ENCODE data around the gene WDR43. TPM values are rescaled to one million over a fixed set of nuclear protein-coding genes. Genes with fewer than 3 reads are reported as not detected.

WDR43 gene
- 51.9 and 82.5 TPM in 2 replicates for total RNA-seq

DNA sequence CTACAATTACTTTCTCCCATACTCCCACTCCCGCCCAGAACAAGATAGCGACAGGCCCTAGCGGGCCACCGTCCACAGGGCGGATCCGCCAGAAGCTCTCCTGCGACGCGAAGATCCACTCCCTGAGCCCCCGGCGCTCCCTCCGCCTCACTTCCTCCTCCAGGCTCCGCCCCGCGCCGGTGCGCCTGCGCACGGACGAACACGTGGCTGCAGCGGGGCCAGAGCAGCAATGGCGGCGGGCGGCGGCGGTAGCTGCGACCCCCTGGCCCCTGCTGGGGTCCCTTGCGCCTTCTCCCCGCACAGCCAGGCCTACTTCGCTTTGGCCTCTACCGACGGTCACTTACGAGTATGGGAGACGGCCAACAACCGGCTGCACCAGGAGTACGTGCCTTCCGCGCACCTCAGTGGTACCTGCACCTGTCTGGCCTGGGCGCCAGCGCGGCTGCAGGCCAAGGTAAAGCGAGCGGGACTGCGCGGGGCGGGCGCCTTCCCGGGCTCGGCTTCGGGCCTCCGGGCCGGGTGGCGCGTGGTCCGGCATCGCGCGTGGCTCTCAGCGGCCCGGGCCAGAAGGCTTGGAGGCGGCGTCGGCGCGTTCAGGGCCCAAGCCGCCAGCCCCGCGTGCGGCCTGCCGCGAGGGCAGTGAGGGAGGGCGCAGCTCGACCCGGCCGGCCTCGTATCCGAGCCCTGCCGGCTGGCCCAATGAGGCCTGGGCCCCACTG is at the start of gene WDR43:
WDR43 (plus strand) TSS at position 198 of the 719 bp plus-strand sequence; CDS start at position 230, 32 bp downstream.

DNA sequence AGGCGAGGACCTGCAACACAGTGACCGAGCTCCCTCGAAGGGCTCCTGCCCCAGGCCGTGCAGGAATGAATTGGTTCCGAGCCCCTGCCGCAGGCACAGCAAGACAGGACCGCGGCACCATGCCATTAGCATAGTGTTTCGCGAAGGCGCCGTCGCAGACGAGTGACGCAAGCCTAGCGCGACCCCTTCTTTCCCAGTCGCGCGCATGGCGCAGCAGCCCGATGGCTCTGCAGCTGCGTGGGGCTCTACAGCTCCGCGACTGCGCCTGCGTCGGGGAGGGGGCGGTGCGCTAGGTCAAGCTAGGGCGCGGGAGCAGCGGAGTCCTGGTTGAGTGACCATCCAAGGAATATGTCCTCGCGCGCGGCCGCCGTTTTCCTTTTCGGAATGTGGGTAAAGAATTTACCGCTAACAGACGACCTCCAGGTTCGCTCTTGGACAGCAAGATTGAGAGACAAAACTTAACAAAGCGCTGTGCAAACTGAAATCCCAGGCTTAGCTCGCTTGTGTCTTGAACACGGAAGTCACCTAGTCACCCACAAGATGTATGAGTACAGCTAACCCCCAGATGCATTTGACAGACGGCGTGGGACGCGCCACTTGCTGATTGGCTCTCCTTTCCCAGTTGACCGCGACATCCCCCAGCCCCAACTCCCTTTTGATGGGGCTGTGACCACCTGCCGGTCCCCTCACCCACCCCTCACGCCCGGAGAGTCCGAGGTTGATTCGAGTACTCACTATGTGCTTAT is 24.1 kb upstream of the WDR43 start, which contains the start of gene TRMT61B:
TRMT61B (minus strand) TSS at position 164 of the 746 bp plus-strand sequence; CDS start at position 132, 32 bp downstream.

DNA sequence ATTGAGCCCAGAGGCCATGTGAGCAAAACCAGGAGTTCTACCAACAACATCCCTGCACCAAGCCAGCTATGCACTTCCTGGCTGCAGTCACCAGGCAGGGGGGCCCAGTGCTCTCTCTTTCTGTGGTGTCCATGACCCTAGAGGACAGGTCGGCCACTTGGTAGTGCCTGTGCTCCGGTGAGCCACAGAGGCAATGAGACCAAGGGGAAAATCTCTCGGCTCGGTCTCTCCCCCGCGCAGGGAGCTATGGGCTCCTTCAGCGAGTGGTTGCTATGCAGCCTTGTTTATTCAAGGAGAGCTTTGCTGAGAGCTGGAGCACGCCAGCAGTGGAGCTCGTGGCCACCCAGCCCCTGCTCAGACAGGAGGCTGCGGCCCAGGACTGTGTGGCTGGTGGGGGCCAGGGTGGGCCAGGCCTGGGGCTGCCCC is 86.6 kb downstream of the WDR43 start, which contains the start of gene TOGARAM2:
TOGARAM2 (plus strand) TSS at position 283 of the 426 bp plus-strand sequence. CDS start 13,537 bp downstream, outside the sequence.

Other genes starting within 250 kb of the WDR43 start
- gene PPP1CB, start 142.8 kb upstream of the WDR43 start, total RNA-seq: 142 and 165 TPM in 2 replicates
- gene SPDYA, start 83.8 kb upstream of the WDR43 start, total RNA-seq: 0.83 and 0.91 TPM in 2 replicates
- gene TRMT61B, start 24.4 kb upstream of the WDR43 start, total RNA-seq: 11.4 and 16.0 TPM in 2 replicates
- gene TOGARAM2, start 86.6 kb downstream of the WDR43 start, total RNA-seq: under 0.01 and 0.03 TPM in 2 replicates
- not detected in 2 replicates for gene PCARE, start 179.9 kb downstream of the WDR43 start, total RNA-seq
- 42.6 and 66.8 TPM in 2 replicates for gene CLIP4, start 220.7 kb downstream of the WDR43 start, total RNA-seq

All from smooth muscle cell of the pulmonary artery (primary cell).